Measurements from ENCODE around the gene THRB. TPM values are rescaled to one million over a fixed set of nuclear protein-coding genes. Genes with fewer than 3 reads are reported as not detected.

The THRB gene
- total RNA-seq (2014; rRNA removed; shearing (Covaris generic); ENCODE audit: low replicate concordance): 2.8 and 13.5 TPM in 2 replicates

- peak; percentile 79 for DNase-seq (ENCODE audit: low read depth)
These were observed at the start of gene THRB for GRCh38 chr3:24494618-24495325. THRB (minus strand) TSS chr3:24494850.

GRCh38 chr3:24541935-24542334 is 47.3 kb upstream of the THRB start:
- in situ Hi-C loops (cut with HindIII; ENCODE audit: low pct_unique_long_range_greater_than_20kb, low sequenced_read_pairs): no loop called here
- DNase-seq (ENCODE audit: low read depth): no peak

More at GRCh38 chr3:24494618-24495325, at the start of gene THRB:
- in situ Hi-C loops (cut with HindIII; ENCODE audit: low pct_unique_long_range_greater_than_20kb, low sequenced_read_pairs): no loop called here

GRCh38 chr3:24540821-24541220 is 46.2 kb upstream of the THRB start:
- in situ Hi-C loops (cut with HindIII; ENCODE audit: low pct_unique_long_range_greater_than_20kb, low sequenced_read_pairs): no loop called here
- no peak for DNase-seq (ENCODE audit: low read depth)

- DNase-seq (ENCODE audit: low read depth): no peak
These were observed 45.0 kb upstream of the THRB start for GRCh38 chr3:24539699-24540098.

DNA sequence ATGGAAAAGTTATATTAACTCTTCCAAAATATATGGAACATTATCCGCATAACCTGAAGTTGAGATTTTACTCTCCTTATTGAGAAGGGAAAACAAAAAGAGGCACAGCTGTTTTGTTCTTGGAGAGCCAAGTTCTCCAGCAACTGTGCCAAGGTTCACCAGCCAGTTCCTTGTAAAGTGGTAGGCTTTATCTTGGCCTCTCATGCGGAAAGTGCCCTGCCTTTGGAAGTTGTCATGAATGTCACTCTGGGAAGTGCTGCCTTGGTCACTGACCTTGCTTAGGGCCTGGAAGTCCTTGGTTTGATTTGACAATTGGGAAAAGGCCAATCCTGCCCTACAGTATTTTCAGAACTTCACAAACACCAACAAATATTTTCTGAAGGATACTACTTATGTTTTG is 44.2 kb upstream of the THRB start:
- no peak for DNase-seq (ENCODE audit: low read depth)
- in situ Hi-C loops (cut with HindIII; ENCODE audit: low pct_unique_long_range_greater_than_20kb, low sequenced_read_pairs): no loop called here

More at GRCh38 chr3:24539699-24540098, 45.0 kb upstream of the THRB start:
- in situ Hi-C loops (cut with HindIII; ENCODE audit: low pct_unique_long_range_greater_than_20kb, low sequenced_read_pairs): no loop called here

DNA sequence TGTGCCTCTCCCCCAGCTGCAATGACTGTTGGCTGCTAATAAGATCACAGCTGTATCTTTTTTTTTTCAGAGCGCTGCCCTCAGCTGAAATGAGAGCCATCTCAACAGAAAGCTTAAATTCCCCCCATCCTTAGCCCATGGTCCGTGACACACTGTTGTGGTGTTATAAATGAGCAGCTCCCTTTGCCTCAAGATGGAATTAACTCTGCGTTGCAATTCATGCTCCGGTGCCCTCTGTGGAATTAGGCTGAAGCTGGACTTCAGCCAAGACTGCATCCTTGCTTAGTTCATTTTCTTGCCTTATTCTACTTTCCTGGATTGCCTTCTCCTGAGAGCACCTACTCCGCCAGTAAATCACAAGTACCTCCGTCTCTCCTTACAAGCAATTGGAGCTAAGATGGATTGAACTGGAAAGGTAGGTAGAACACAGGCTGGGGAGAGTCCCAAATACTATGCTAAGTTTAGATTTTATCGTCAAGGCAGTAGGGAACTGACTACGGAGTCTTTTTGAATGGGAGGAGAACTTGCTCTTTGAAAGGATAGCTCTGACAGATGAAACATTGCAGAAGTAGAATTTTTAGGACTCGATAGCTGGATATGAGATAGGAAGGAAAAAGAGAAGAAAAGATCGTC is 39.0 kb upstream of the THRB start:
- no peak for DNase-seq (ENCODE audit: low read depth)
- in situ Hi-C loops (cut with HindIII; ENCODE audit: low pct_unique_long_range_greater_than_20kb, low sequenced_read_pairs): no loop called here

DNA sequence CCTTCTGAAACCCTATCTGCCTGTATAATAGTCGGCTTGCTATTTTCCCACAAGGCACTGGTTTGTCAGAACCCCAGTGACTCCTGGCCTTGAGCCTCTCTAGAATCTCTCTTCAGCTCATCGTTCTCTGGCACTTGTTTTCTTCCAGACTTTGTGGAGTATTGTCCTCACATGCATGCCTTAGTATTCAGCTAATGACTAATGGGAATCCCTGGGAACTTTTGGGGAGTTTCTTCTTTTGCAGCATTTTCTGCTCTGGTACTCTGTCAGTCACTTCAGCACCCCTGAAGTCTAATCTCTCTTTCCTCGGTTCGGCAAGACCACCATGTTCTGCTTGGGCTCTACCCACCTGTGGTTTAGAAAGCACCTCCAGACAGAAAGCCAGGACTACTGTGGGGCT is 35.8 kb upstream of the THRB start:
- in situ Hi-C loops (cut with HindIII; ENCODE audit: low pct_unique_long_range_greater_than_20kb, low sequenced_read_pairs): no loop called here
- no peak for DNase-seq (ENCODE audit: low read depth)

DNA sequence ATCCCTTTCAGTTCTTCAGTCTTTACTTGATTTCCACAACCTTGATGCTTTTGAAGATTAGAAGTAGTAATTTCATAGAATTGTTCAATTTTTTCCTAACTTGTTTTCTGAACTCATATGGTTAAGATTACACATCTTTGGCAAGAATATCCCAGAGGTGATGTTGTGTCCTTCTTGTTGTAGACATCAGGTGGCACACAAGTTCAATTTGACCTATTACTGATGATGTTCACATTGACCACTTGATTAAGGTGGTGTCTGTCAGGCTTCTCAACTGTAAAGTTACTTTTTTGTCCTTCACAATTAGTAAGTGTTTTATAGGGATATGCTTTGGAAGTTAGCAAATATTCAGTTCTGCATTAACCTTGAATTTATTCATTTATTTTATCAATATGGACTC is 34.6 kb upstream of the THRB start:
- in situ Hi-C loops (cut with HindIII; ENCODE audit: low pct_unique_long_range_greater_than_20kb, low sequenced_read_pairs): no loop called here
- DNase-seq (ENCODE audit: low read depth): no peak

- no peak for DNase-seq (ENCODE audit: low read depth)
- in situ Hi-C loops (cut with HindIII; ENCODE audit: low pct_unique_long_range_greater_than_20kb, low sequenced_read_pairs): no loop called here
These were observed 32.1 kb upstream of the THRB start for GRCh38 chr3:24526640-24527212.

DNA sequence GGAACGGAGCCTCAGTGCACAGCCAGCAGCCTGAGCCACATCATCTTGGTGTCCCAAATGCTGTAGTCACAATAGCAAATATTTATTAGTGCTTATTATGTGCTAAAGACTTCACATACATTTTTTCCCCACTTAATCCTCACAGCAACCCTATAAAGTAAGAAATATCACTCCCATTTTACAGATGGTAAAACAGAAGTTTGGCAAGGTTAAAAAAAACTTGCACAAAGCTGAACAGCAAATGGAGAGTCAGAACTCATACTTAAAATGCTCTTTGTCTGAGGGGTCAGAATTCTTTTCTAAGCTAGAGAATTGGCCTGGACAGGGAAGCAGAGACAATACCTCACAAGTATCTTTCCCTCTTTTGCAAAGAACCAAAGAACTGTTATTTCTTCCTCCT is 30.9 kb upstream of the THRB start:
- in situ Hi-C loops (cut with HindIII; ENCODE audit: low pct_unique_long_range_greater_than_20kb, low sequenced_read_pairs): no loop called here
- DNase-seq (ENCODE audit: low read depth): no peak

DNA sequence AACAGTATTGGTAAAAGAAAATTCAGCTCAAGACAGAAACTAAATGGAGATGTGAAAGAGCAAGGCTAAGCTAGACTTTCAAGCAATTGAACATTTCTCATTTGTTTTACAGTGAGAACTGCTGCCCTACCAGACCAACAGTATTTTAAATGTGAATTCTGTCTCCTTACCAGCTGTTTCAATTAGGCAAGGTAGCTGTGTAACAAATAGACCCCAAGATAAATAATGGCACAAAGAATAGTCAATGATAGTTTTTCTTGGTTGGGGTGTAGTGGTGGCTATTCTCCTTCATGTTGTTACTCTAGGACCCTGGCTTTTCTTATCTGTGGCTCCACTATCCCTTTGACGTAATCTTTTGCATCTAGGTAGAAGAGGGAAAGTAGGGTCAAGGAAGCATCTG is 30.4 kb upstream of the THRB start:
- no peak for DNase-seq (ENCODE audit: low read depth)
- in situ Hi-C loops (cut with HindIII; ENCODE audit: low pct_unique_long_range_greater_than_20kb, low sequenced_read_pairs): no loop called here

DNA sequence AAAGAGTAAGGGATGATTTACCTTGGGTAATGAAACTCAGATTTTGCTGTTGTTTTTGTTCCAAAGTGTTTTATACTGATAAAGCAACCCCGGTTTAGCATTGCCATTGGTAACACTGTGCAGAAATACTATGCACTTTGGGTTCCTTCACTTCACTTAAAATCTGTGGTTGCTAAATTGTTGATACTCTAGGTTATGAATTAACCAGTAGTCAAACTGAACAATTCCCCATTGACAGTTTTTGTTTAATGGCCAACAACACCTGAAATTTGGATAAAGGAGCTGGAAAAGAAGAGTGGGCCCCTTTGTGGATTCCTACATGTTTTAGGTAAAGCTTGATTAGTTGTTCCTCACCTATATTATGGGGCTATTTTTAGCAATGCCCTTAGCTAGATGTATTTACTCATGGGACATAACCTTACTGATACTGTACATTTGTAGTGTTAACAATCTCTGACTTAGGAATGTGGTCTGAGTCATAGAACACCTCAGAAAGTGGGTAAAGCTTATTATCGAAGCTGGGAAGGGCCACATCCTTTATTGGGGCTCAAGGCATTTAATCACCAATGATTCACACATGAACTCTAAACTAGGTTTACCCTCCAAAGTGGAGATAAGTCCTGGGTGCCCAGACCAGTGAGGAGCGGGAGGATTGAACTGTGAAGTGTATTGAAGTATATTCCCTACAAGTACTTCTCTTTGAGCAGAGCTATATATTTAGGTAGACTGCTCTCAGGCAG is 29.5 kb upstream of the THRB start:
- no peak for DNase-seq (ENCODE audit: low read depth)

GRCh38 chr3:24523215-24523614 is 28.6 kb upstream of the THRB start:
- no peak for DNase-seq (ENCODE audit: low read depth)
- in situ Hi-C loops (cut with HindIII; ENCODE audit: low pct_unique_long_range_greater_than_20kb, low sequenced_read_pairs): no loop called here

More for the DNA sequence above, 29.5 kb upstream of the THRB start:
- in situ Hi-C loops (cut with HindIII; ENCODE audit: low pct_unique_long_range_greater_than_20kb, low sequenced_read_pairs): no loop called here

- in situ Hi-C loops (cut with HindIII; ENCODE audit: low pct_unique_long_range_greater_than_20kb, low sequenced_read_pairs): no loop called here
- no peak for DNase-seq (ENCODE audit: low read depth)
These were observed 27.5 kb upstream of the THRB start for GRCh38 chr3:24522146-24522579.

- in situ Hi-C loops (cut with HindIII; ENCODE audit: low pct_unique_long_range_greater_than_20kb, low sequenced_read_pairs): no loop called here
- peak; percentile 49 for DNase-seq (ENCODE audit: low read depth)
These were observed 26.9 kb upstream of the THRB start for GRCh38 chr3:24521420-24522145.

DNA sequence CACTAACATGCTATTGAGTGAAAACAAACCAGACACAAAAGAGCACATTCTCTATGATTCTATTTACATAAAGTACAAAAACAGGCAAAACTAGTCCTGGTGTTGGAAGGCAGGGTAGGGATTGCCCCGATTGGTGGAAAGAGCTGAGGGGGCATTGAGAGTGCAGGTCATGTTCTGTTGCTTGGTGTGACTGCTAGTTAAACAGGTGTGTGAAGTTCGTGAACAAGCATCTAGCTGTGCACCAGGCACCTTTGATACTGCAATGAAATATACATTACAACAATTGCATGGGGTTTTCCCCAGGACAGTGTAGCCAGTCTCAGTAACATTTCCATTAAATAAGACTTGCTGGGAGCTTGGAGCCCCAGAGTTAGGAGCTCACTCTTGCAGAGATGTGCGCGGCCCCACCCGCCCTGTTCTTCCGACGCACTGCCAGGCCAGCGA is 26.3 kb upstream of the THRB start:
- in situ Hi-C loops (cut with HindIII; ENCODE audit: low pct_unique_long_range_greater_than_20kb, low sequenced_read_pairs): no loop called here
- DNase-seq (ENCODE audit: low read depth): no peak

DNA sequence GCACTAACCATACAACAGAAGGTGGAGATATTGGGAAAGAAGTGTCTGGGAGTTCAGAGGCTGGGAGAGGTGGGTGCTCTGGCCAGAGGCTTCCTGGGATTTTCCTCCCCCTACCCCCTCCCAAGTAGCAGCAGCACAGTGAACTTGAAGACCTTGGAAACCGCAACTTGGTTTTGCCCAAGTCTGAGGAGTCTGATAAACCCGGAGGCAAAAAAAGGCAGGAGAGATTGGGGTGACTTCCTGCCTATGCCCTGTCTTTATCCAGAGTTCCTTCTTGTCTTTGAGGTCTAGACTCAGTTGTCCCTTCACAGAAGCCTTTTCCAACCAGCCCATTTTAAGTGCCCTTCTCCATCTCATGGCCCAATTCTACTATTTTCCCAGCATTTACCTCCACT is 25.4 kb upstream of the THRB start:
- in situ Hi-C loops (cut with HindIII; ENCODE audit: low pct_unique_long_range_greater_than_20kb, low sequenced_read_pairs): no loop called here

DNA sequence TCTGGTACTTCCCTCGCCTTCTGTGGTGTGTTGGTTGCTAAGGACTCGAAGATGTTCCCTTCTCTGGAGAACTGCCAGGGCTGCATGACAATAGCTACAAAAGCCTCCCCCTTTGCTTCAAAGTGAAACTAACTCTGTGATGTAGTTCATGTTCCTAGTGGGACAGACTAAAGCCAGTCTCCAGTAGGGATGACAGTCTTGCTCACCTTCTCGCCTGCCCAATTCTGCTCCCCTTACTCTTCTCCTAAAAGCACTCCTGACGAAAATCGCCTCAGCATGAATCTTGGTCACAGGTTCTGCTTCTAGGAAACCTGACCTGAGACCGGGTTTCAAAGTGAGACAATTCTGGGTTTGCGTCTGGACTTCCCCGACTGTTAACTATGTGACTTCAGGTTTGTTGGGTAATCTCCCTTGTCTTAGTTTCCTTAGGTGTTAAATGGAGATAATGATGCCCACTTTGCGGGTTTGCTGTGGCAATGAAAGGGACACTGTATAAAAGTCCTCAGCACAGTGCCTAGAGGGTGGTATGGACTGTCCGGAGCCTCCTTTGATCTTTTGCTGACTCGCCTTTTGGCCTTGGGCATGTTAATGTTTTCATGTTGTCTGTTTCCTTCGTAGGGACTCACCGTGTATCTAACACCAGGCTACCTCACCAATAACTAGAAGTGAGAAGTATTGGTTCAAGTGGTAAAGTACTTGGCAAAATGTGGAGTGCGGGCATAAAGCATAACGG is 24.9 kb upstream of the THRB start:
- DNase-seq (ENCODE audit: low read depth): no peak
- in situ Hi-C loops (cut with HindIII; ENCODE audit: low pct_unique_long_range_greater_than_20kb, low sequenced_read_pairs): no loop called here

More for the DNA sequence above, 25.4 kb upstream of the THRB start:
- no peak for DNase-seq (ENCODE audit: low read depth)
